GM18909 (cell line): Measurements from ENCODE around the gene TTC39C.

Experiments
- ATAC-seq: cut with Tn5 transposase; IDR thresholded peaks from one replicate; pipeline ENCODE4 v1.9.1; 2021; ENCODE audit warnings: mild to moderate bottlenecking; ENCODE audit not compliant: unreplicated experiment, poor library complexity

TTC39C gene

DNA sequence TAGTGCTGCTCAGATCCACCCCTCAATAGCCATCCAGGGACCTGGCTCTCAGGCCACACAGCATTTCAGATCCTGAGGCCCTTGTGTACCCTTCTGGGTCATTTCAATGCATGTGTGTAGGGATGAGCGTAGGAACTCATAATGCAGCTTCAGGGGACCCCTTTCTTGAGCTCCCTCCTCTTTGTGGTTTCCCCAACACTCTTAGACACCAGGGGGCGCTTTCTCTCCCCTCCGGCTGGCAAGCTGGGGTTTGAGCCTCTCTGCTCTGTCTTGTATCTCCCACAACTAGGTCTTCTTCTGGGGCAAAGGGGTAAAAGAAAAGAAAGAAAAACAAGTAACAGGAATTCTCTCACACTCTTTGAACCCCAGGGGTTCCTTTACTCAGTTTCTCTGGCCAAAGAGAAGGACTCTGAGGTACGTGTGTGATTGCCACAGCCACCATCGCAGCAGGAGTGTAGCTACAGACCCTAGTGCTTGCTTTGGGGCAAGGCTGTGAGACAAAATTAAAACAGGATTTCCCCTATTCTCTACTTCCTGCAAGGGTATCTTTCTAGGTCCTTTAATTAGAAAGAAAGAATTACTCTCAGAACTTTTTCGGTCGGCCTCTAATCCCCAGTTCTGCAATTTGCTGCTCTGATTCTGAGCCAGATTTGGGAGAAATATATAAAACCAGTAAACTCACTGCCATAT lies 162.3 kb downstream of the TTC39C start:
- peak; percentile 88 for ATAC-seq

DNA sequence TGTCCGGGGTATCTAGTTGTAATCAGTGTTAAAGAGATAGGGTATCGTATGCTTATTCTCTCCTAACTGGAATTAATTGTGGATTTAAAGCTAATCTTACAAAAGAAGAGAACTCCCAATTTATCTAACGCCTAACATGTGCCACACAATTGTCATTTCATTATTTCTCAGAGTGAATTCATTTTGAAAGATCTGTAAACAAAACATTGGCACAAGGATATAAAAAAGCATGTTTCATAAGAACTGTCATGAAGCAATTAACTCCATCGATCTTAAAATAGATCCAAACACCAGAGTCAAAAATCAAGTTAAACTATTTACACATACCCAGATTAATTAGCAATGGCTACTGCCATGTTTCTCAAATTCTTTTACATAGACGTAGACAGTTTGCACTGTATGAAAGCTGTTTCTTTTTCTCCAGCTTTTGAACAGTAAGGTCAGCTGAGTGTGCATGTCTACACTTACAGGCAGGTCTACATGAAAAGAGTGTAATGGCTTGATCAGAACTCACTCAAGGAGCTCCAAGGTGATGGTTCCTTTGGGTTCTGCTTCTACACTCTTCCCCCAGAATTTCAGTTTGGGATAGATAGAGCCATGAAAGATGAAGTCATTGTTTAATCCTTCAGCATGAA lies 163.1 kb downstream of the TTC39C start:
- no peak for ATAC-seq

DNA sequence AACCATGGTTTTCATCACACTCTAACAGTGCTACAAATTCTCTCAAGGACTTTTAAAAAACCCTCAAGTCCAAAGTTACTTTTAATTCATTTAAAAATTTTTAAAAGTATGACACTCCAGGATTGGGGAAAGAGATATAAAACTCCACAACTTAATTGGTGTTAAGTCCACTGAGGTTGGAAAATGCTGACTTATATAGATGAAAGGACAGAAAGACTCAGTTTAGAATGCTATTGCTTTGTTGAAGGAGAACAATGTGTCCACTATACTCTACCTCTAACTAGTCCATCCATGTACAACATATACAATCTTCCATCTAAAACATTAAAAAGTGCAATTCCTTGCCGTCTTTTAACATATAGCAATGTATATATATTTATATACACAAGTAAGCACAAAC lies 165.5 kb downstream of the TTC39C start:
- ATAC-seq = no peak

DNA sequence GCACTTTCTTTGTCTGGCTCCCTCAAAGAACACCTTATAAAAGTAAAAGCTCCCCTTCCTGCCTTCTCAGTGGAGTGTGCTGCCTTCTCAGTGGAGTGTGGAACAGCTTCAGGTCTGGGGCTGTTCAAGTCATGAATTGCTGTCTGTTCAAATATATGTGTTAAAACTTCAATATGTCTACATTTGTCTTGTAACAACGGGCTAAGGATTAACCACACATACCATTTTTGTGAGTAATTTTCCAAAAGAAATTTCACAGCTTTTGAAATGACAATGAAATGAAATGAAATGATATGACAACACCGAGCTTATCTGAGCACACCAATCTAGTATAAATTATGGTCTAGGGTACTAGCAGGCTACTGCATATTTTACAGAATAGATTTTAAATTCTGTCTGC lies 167.3 kb downstream of the TTC39C start:
- ATAC-seq = no peak
